Calu3 (cell line): ENCODE data around the gene ABCA5. TPM values are rescaled to one million over a fixed set of nuclear protein-coding genes. Genes with fewer than 3 reads are reported as not detected.

ENCODE experiments used
- BruUV-seq: library from RNA; stranded (reverse); fragments of 400-500 nt; replicated peaks from 2 replicates; lab custom pipeline; 2021; lab: Mats Ljungman, UMichigan
- CTCF ChIA-PET: fragments of 300-600 bp; sonication (Branson Sonifier 250); formaldehyde crosslinking; loops from one replicate; lab custom pipeline; 2022; ENCODE audit warnings: antibody characterized with exemption; lab: Charles Lee
- DNase-seq: peaks from one replicate; pipeline ENCODE4 v3.0.0; 2022
- H3K27ac Mint-ChIP-seq: one replicate; pipeline ENCODE4 v1.8.0; 2022; ENCODE audit warnings: mixed read lengths; ENCODE audit not compliant: unreplicated experiment
- H3K27me3 Mint-ChIP-seq: one replicate; pipeline ENCODE4 v1.8.0; 2022; ENCODE audit warnings: mixed read lengths; ENCODE audit not compliant: unreplicated experiment
- H3K36me3 Mint-ChIP-seq: one replicate; pipeline ENCODE4 v1.8.0; 2022; ENCODE audit warnings: mild to moderate bottlenecking, moderate library complexity, mixed read lengths; ENCODE audit not compliant: insufficient read depth, unreplicated experiment
- H3K4me1 Mint-ChIP-seq: one replicate; pipeline ENCODE4 v1.8.0; 2022; ENCODE audit warnings: mild to moderate bottlenecking, low read depth, mixed read lengths; ENCODE audit not compliant: unreplicated experiment
- H3K4me3 Mint-ChIP-seq: one replicate; pipeline ENCODE4 v1.8.0; 2022; ENCODE audit warnings: mild to moderate bottlenecking, low read depth, moderate library complexity, mixed read lengths; ENCODE audit not compliant: unreplicated experiment
- H3K9me3 Mint-ChIP-seq: one replicate; pipeline ENCODE4 v1.8.0; 2022; ENCODE audit warnings: low read depth, mixed read lengths; ENCODE audit not compliant: unreplicated experiment
- intact Hi-C: fragments of 100-400 bp; cut with micrococcal nuclease; formaldehyde crosslinking; loops from one replicate; pipeline ENCODE4 v1.10.0; 2022; ENCODE audit not compliant: unreplicated experiment
- total RNA-seq: library from RNA; stranded (reverse); gene quantifications from 2 replicates; pipeline ENCODE4 v1.2.3, GENCODE V29; 2022
- TF ChIP-seq, protein P1 (sequence below): fragments of 200-600 bp; IDR thresholded peaks from one replicate; pipeline ENCODE4 v1.8.0; 2022; ENCODE audit warnings: antibody characterized with exemption; ENCODE audit not compliant: unreplicated experiment

The ABCA5 gene
- total RNA-seq, 1 experiment from 2014 or later, result 8.9 TPM

DNA sequence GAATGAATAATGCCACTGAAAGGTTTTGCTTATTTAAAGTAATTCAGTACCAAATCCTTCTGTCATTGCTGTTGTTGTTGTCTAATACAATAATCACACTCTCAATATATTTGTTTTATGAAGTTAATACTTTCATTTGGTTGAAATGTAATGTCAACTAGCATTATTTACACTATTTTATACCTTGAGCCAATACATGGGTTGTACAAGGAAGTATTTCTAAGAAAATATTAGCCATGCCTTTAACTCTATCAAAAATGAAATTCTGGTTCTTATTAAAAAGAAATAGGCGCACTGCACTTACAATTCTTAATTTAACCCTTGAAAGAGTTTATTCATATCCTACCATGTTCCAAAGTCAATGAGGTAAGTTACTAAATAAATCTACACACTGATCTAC is 80.7 kb downstream of the ABCA5 start:
- intact Hi-C loops, result loop anchor here (10.0 kb wide), 1 partner anchor 279 kb away; no protein-coding TSS in a partner anchor
- TF ChIP-seq, protein P1, sequence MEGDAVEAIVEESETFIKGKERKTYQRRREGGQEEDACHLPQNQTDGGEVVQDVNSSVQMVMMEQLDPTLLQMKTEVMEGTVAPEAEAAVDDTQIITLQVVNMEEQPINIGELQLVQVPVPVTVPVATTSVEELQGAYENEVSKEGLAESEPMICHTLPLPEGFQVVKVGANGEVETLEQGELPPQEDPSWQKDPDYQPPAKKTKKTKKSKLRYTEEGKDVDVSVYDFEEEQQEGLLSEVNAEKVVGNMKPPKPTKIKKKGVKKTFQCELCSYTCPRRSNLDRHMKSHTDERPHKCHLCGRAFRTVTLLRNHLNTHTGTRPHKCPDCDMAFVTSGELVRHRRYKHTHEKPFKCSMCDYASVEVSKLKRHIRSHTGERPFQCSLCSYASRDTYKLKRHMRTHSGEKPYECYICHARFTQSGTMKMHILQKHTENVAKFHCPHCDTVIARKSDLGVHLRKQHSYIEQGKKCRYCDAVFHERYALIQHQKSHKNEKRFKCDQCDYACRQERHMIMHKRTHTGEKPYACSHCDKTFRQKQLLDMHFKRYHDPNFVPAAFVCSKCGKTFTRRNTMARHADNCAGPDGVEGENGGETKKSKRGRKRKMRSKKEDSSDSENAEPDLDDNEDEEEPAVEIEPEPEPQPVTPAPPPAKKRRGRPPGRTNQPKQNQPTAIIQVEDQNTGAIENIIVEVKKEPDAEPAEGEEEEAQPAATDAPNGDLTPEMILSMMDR, result no peak
- BruUV-seq, result no TSS peak
- H3K36me3 Mint-ChIP-seq, result no peaks in the 10 kb centered on the region
- no peak for DNase-seq
- no peak overlapping the region for H3K4me3 Mint-ChIP-seq
- H3K4me1 Mint-ChIP-seq, result no peaks in the 10 kb centered on the region
- no peaks in the 10 kb centered on the region for H3K27me3 Mint-ChIP-seq
- H3K27ac Mint-ChIP-seq, result no peak overlapping the region
- no peaks in the 10 kb centered on the region for H3K9me3 Mint-ChIP-seq
- CTCF ChIA-PET, result interaction anchor here (1.4 to 1.5 kb wide), 2 partner anchors 452 to 474 kb away, joined by 4 read pairs; no protein-coding TSS in a partner anchor

DNA sequence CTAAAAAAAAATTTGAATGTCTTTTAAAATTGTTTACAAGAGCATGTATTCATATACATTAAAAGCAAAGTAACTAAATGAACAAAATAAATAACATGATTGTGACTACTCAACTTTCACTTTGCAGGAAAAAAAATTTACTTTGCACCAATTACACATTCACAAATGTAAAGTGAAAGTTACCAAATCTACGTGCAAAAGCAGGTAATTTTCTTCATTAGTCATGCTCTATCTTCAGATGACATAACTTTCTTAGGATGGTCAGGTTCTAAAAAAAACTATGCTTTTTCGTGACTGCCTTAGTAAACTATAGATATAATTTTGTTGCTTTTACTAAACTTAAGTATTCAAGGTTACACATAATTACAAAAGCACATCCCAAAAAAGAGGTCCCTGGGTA is 81.3 kb downstream of the ABCA5 start:
- BruUV-seq, result no TSS peak
- TF ChIP-seq, protein P1, result no peak
- intact Hi-C loops, result loop anchor here (10.0 kb wide), 1 partner anchor 279 kb away; no protein-coding TSS in a partner anchor
- H3K27ac Mint-ChIP-seq, result no peak overlapping the region
- DNase-seq, result no peak
- no peaks in the 10 kb centered on the region for H3K36me3 Mint-ChIP-seq
- H3K4me3 Mint-ChIP-seq, result no peak overlapping the region
- no peaks in the 10 kb centered on the region for H3K9me3 Mint-ChIP-seq
- H3K27me3 Mint-ChIP-seq, result no peaks in the 10 kb centered on the region
- CTCF ChIA-PET, result interaction anchor here (1.5 kb wide), 1 partner anchor 452 kb away, joined by 4 read pairs; no protein-coding TSS in a partner anchor
- H3K4me1 Mint-ChIP-seq, result no peaks in the 10 kb centered on the region

DNA sequence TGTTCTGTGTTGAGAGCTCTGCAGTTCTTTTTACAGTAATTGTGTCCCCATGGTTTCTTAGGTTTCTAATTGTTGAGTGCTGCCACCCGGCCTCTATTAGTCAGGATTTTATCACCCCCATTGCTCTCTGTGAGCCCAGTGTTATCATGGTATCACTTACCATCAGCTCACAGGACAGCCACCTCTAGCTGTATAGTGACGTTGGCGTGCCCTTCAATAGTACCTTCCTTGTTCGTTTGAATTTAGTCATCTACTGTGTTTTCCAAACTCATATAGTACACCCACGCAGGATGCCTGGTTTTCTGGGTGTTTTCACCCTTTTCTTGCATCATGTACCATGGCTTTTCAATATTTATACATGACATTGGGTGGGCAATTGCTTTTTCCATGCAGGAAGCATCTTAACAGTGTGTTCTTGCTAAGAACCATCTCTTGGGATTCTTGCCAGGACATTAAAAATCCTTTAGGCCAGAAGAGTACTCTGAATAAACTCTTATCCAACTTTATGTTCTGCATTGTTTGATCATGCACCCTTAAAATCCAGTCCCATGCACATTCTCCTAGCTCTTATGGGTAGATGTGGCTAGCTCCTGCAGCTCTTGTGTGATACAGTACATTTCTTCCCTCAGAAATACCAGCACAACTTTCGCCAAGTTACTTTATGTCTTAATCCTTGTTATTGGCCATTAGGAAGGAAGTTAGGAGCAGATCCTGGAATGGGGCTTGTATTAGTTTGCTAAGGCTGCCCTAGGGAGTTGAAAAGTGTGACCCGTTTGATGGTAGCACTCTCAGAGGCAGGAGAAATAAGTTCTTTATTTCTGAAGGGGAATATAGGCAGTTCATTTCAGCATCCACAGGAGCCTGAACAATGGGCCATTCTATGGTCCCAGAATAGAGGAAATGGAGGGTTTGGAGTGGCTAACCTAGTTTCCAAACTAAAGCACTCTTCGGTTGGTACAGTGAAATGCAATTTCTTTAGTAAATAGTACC is 87.0 kb downstream of the ABCA5 start:
- Mint-ChIP-seq H3K4me1 (peaks cover 8% of the 10 kb centered on the region), H3K36me3 (no peaks in the 10 kb centered on the region), H3K4me3 (no peak overlapping the region), H3K27me3 (no peaks in the 10 kb centered on the region), H3K9me3 (no peaks in the 10 kb centered on the region), H3K27ac (no peak overlapping the region)
- TF ChIP-seq, protein P1, result no peak
- no TSS peak for BruUV-seq
- intact Hi-C loops, result loop anchor here (10.0 kb wide), 3 partner anchors 285 to 705 kb away; no protein-coding TSS in a partner anchor
- CTCF ChIA-PET, result no interaction called here
- no peak for DNase-seq

DNA sequence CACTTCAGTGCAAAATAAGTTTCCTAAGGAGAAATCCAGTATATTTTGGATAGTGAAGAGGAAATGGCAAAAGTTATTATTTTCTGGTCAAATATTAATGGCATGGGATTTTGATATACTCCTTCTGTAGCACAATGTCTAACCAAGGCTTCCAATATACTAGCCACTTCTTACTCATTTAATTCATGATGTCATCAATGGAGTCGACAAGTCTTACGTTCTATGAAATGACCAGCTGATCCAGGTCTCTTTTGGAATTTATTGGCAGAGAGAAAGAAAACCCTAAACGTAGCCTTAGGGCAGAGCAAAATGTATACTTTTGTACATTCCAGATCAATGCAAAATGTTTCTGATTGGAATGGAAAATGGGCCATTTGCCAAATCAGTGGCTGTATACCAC is 90.0 kb downstream of the ABCA5 start:
- H3K27me3 Mint-ChIP-seq, result no peaks in the 10 kb centered on the region
- intact Hi-C loops, result loop anchor here (10.0 kb wide), 2 partner anchors 332 to 702 kb away; no protein-coding TSS in a partner anchor
- no peak overlapping the region for H3K4me3 Mint-ChIP-seq
- no peak for DNase-seq
- H3K27ac Mint-ChIP-seq, result no peak overlapping the region
- TF ChIP-seq, protein P1, result no peak
- CTCF ChIA-PET, result no interaction called here
- no TSS peak for BruUV-seq
- no peaks in the 10 kb centered on the region for H3K9me3 Mint-ChIP-seq
- H3K36me3 Mint-ChIP-seq, result no peaks in the 10 kb centered on the region
- peaks cover 8% of the 10 kb centered on the region for H3K4me1 Mint-ChIP-seq
